ENCODE data around the gene JAK1. TPM values are rescaled to one million over a fixed set of nuclear protein-coding genes. Genes with fewer than 3 reads are reported as not detected.

The JAK1 gene
- total and polyA plus RNA-seq, 9 of the 15 experiments (the other 6 are each of a cell fraction or from before 2014, with no cell fraction given) = 9.7 to 44.1 (median 42.5) TPM

- peak; percentile 76 for TF ChIP-seq TFAP4 (CRISPR knock-in tag; IDR thresholded peaks at IDR 0.05; ENCODE audit: borderline replicate concordance)
- TF ChIP-seq SMARCC2 (IDR thresholded peaks at IDR 0.05; ENCODE audit: low read depth) = peak; percentile 98
- no peak for TF ChIP-seq SLC30A9 (CRISPR knock-in tag; IDR thresholded peaks at IDR 0.05)
- no peak for TF ChIP-seq ZNF75A (CRISPR knock-in tag; IDR thresholded peaks at IDR 0.05)
- TF ChIP-seq RFX5 (IDR thresholded peaks at IDR 0.05; ENCODE audit: low read depth, low read length) = no peak
- TF ChIP-seq BRCA1 (IDR thresholded peaks at IDR 0.05) = no peak
- no peak for TF ChIP-seq BRCA1 (CRISPR knock-in tag; IDR thresholded peaks at IDR 0.05)
- no peak for TF ChIP-seq MAFF (IDR thresholded peaks at IDR 0.05; ENCODE audit: low read length)
- peak in 1 of 2 experiments; percentile 65; a peak in 2 of 4 replicates for TF ChIP-seq MLLT1 (IDR thresholded peaks at IDR 0.05)
- no peak for TF ChIP-seq MIER1 (IDR thresholded peaks at IDR 0.05; ENCODE audit: low read depth)
- TF ChIP-seq SIN3B (IDR thresholded peaks at IDR 0.05; ENCODE audit: low read depth) = no peak
- TF ChIP-seq CUX1 (CRISPR knock-in tag; IDR thresholded peaks at IDR 0.05) = no peak
- TF ChIP-seq MBD1 (CRISPR knock-in tag; IDR thresholded peaks at IDR 0.05) = no peak
- peak; percentile 98 for TF ChIP-seq CBFA2T3 (IDR thresholded peaks at IDR 0.05)
- TF ChIP-seq POU5F1 (IDR thresholded peaks at IDR 0.05; ENCODE audit: borderline replicate concordance, low read depth, low read length, partially characterized antibody) = no peak
- peak; percentile 92 for TF ChIP-seq ATF7 (IDR thresholded peaks at IDR 0.05)
- no peak for TF ChIP-seq DIDO1 (tag; IDR thresholded peaks at IDR 0.05; ENCODE audit: low read depth)
- TF ChIP-seq NR1H2 (CRISPR knock-in tag; IDR thresholded peaks at IDR 0.05) = no peak
- TF ChIP-seq RBM15 (IDR thresholded peaks at IDR 0.05; ENCODE audit: insufficient read depth, low read length) = no peak
- peak; percentile 61 for TF ChIP-seq ZNF24 (IDR thresholded peaks at IDR 0.05)
Observed at GRCh38 chr1:64864018-64864940, 102.1 kb downstream of the JAK1 start (continued).

Data from K562 (cell line).